Transverse colon (tissue), 4 donors: ENCODE data around the gene ARRB1. TPM values are rescaled to one million over a fixed set of nuclear protein-coding genes. Genes with fewer than 3 reads are reported as not detected.

Experiments
- DNase-seq: peaks from one replicate; pipeline ENCODE4 v3.0.0-alpha.2; 2019
- H3K27ac ChIP-seq, 4 donors: fragments of 200-600 bp; sonication (generic); 2 replicates each; pipeline ENCODE4 v1.5.1; 2016 to 2018; ENCODE audit warnings: inconsistent platforms in 4 of 4
- H3K27me3 ChIP-seq: fragments of 200-600 bp; sonication (generic); 2 replicates; pipeline ENCODE4 v1.5.1; 2017; ENCODE audit warnings: inconsistent platforms
- H3K36me3 ChIP-seq, 4 donors: fragments of 200-600 bp; sonication (generic); 2 replicates each; pipeline ENCODE4 v1.5.1; 2017 to 2019; ENCODE audit warnings: inconsistent platforms in 4 of 4
- H3K4me1 ChIP-seq, 4 donors: fragments of 200-600 bp; sonication (generic); 2 replicates each; pipeline ENCODE4 v1.5.1; 2017 to 2020; ENCODE audit warnings: inconsistent platforms in 4 of 4
- H3K4me3 ChIP-seq, 4 donors: fragments of 200-600 bp; sonication (generic); 1 replicate in 1 of 4; 2 replicates in 3 of 4; pipeline versions ENCODE4 v1.5.1 to v1.6.1; 2017 to 2019; ENCODE audit warnings: inconsistent platforms in 4 of 4
- H3K9me3 ChIP-seq, 2 donors: fragments of 200-600 bp; sonication (generic); 2 replicates each; pipeline ENCODE4 v1.5.1; 2017 to 2019; ENCODE audit warnings: inconsistent platforms in 2 of 2
- EP300 ChIP-seq: sonication (generic); formaldehyde crosslinking; IDR thresholded peaks from one replicate; pipeline ENCODE4 v1.6.1; 2017; ENCODE audit warnings: antibody characterized with exemption, low read depth
- POLR2A ChIP-seq: fragments of 450-650 bp; IDR thresholded peaks from one replicate; pipeline ENCODE4 v1.6.1; 2016; ENCODE audit warnings: antibody characterized with exemption, mild to moderate bottlenecking, moderate library complexity
- POLR2AphosphoS5 ChIP-seq, 3 donors: sonication (generic); formaldehyde crosslinking; IDR thresholded peaks; one replicate each; pipeline ENCODE4 v1.6.1; 2016; ENCODE audit warnings: antibody characterized with exemption in 3 of 3
- WGBS, 2 donors: methylation state at CpG; one replicate each; pipeline ENCODE4 v1.1.5; 2018; ENCODE audit warnings: low coverage in 1 of 2; 5-methylcytosine and 5-hydroxymethylcytosine counted together
- in situ Hi-C, 4 donors: fragments of 200-750 bp; cut with MboI; loops; one replicate each; pipeline versions ENCODE4 v1.15.0 to v1.15.1; 2017; ENCODE audit warnings: low sequenced_read_pairs in 3 of 4, low pct_ligation_motif_present in 1 of 4, low pct_unique_long_range_greater_than_20kb in 1 of 4
- intact Hi-C: fragments of 100-400 bp; cut with DNase I; formaldehyde crosslinking; loops from one replicate; pipeline ENCODE4 v1.15.1; 2023; ENCODE audit warnings: low total_unique reads
- total RNA-seq, 4 donors: library from RNA; depleted of rRNA; stranded (reverse); fragments of >200 nt; gene quantifications; one replicate each; pipeline ENCODE4 v1.1.0, GENCODE V29; 2016
- TF ChIP-seq, protein P1 (sequence below), 5 experiments: fragments of 200-600 bp in 3 of 5; fragments of 450-650 bp in 2 of 5; sonication (generic) in 3 of 5; IDR thresholded peaks; 1 replicate in 2 of 5; 2 replicates in 3 of 5; pipeline ENCODE4 v1.5.1; 2016 to 2017; ENCODE audit warnings: antibody characterized with exemption in 5 of 5, inconsistent platforms in 3 of 5, mild to moderate bottlenecking in 2 of 5, moderate library complexity in 1 of 5

The ARRB1 gene
- total RNA-seq, 4 donors from 2014 or later: 55.7 to 88.2 (median 78.0) TPM

DNA sequence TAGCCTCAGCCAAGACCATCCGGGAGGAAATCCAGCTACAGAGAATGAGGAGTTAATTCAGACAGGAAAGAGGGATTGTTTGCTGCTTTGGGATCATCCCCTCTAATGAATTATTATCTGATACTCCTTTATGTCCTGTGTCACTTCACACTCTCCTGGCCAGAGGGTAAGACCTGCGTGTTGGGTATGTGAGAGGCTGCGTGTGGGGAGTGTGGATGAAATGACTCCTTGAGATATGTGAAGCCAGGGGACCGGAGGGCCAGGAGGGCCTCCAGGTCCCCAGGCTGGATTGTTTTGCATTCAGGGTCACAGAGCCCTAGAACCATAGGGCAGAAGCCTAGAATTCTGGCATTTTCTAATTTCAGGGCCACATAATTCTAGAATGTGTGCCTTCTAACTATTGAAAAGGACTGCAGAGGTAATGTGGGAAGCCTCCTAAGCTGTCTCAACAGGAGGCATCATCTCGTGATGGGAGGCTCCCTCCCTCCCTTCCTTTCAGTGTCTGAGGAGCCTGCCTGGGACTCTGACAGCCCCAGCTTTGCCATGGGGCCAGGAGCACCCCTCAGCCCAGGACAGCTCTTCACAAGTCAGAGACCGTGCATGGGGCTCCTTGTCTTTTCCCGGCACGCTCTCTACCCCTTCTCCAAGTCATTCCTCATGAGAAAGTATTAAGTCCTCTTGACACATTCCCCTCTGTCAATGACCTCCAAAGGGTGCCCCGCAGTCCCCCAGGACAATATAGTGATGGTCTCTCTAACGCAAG is 107.2 kb downstream of the ARRB1 start:
- no peak for TF ChIP-seq EP300
- TF ChIP-seq, protein P1, sequence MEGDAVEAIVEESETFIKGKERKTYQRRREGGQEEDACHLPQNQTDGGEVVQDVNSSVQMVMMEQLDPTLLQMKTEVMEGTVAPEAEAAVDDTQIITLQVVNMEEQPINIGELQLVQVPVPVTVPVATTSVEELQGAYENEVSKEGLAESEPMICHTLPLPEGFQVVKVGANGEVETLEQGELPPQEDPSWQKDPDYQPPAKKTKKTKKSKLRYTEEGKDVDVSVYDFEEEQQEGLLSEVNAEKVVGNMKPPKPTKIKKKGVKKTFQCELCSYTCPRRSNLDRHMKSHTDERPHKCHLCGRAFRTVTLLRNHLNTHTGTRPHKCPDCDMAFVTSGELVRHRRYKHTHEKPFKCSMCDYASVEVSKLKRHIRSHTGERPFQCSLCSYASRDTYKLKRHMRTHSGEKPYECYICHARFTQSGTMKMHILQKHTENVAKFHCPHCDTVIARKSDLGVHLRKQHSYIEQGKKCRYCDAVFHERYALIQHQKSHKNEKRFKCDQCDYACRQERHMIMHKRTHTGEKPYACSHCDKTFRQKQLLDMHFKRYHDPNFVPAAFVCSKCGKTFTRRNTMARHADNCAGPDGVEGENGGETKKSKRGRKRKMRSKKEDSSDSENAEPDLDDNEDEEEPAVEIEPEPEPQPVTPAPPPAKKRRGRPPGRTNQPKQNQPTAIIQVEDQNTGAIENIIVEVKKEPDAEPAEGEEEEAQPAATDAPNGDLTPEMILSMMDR (IDR thresholded peaks at IDR 0.05): no peak
- TF ChIP-seq POLR2AphosphoS5 (IDR thresholded peaks at IDR 0.05): no peak
- no peak for TF ChIP-seq POLR2A
- in situ Hi-C loops (loop anchor here (10.0 to 25.0 kb wide), 4 partner anchors 99 to 307 kb away; partner anchors contain the start of genes SPCS2 (in 3 of the 4) and XRRA1 (in 3 of the 4)), intact Hi-C loops (no loop called here)
- Histone ChIP-seq H3K4me1 (peaks cover 0 to 20% (median 11%) of the 10 kb centered on the region in 4 donors), H3K27me3 (peaks cover 48% of the 10 kb centered on the region), H3K9me3 (no peaks in the 10 kb centered on the region), H3K36me3 (no peaks in the 10 kb centered on the region), H3K27ac (no peak overlapping the region), H3K4me3 (no peak overlapping the region)
- 86 to 100% methylated on average over 1 to 10 of the region's 10 CpGs for WGBS, 2 donors
- no peak for DNase-seq

GRCh38 chr11:75242722-75243600 is 108.5 kb downstream of the ARRB1 start:
- intact Hi-C loops (no loop called here), in situ Hi-C loops (loop anchor here (10.0 to 25.0 kb wide), 4 partner anchors 98 to 306 kb away; partner anchors contain the start of genes SPCS2 (in 3 of the 4) and XRRA1 (in 3 of the 4))
- DNase-seq: no peak
- H3K36me3 ChIP-seq: no peaks in the 10 kb centered on the region
- H3K27ac ChIP-seq: no peak overlapping the region
- no peaks in the 10 kb centered on the region for H3K9me3 ChIP-seq
- 80 to 86% methylated on average over 3 to 16 of the region's 16 CpGs for WGBS, 2 donors
- peaks cover 0 to 16% (median 11%) of the 10 kb centered on the region in 4 donors for H3K4me1 ChIP-seq
- TF ChIP-seq EP300: no peak
- TF ChIP-seq, protein P1 (IDR thresholded peaks at IDR 0.05): no peak
- TF ChIP-seq POLR2A: no peak
- TF ChIP-seq POLR2AphosphoS5 (IDR thresholded peaks at IDR 0.05): no peak
- H3K4me3 ChIP-seq: no peak overlapping the region
- peaks cover 54% of the 10 kb centered on the region for H3K27me3 ChIP-seq

DNA sequence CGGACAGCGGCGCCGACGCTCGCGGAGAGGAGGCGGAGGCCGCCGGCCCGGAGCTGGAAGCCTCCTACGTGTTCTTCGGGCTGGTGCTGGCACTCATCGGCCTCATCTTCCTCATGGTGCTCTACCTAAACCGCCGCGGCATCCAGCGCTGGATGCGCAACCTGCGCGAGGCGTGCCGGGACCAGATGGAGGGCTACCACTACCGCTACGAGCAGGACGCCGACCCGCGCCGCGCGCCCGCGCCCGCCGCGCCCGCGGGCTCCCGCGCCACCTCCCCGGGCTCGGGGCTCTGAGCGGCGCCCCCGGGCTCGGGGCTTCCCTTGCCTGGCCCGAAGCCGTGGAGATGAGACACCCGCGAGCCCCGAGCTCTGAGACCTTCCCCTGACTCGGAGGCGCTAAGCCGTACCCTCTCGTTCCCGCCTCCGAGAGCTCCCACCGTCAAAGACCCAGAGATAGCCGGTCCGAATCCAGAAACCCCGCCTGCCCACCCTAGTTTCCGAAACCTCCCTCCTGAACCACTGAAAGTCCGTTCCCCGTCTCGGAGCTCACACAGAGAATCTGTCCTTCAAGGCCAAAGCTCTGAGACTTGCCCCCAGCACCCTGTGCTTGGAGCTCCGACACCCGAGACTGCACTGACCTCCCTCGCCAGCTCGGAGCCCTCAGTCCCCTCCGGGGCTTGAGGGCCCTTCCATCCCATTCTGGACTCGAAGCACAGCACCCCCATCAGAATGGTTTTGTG is 109.4 kb downstream of the ARRB1 start:
- no peak for TF ChIP-seq POLR2AphosphoS5 (IDR thresholded peaks at IDR 0.05)
- TF ChIP-seq POLR2A: no peak
- TF ChIP-seq, protein P1 (IDR thresholded peaks at IDR 0.05): no peak
- TF ChIP-seq EP300: no peak
- Histone ChIP-seq H3K27me3 (peaks cover 54% of the 10 kb centered on the region), H3K4me1 (peaks cover 0 to 16% (median 11%) of the 10 kb centered on the region in 4 donors), H3K27ac (no peak overlapping the region), H3K9me3 (no peaks in the 10 kb centered on the region), H3K4me3 (peak overlapping the region in 3 of 4 donors; percentile 13 to 49 (median 40)), H3K36me3 (no peaks in the 10 kb centered on the region)
- 10 to 40% methylated on average over 1 to 63 of the region's 72 CpGs for WGBS, 2 donors
- intact Hi-C loops: no loop called here
- DNase-seq: no peak
- in situ Hi-C loops: loop anchor here (10.0 to 25.0 kb wide), 4 partner anchors 97 to 305 kb away; partner anchors contain the start of genes SPCS2 (in 3 of the 4) and XRRA1 (in 3 of the 4)
